HG03196 (cell line): ENCODE results near the gene USP17L15.
"Not testable (repeated sequence)": the region's sequence is repeated elsewhere in the genome, so short reads cannot be mapped to it uniquely, and the experiment has no call there.

ENCODE experiments used
- ATAC-seq: cut with Tn5 transposase; IDR thresholded peaks from one replicate; pipeline ENCODE4 v1.9.1; 2021; ENCODE audit not compliant: unreplicated experiment

Gene USP17L15

GRCh38 chr4:9234085-9234484 is at the start of gene USP17L15:
USP17L15 (plus strand) TSS chr4:9234385; CDS start chr4:9234385, 0 bp downstream.
- not testable (repeated sequence) for ATAC-seq

- not testable (repeated sequence) for ATAC-seq
Observed at GRCh38 chr4:9210357-9210756, 23.8 kb upstream of the USP17L15 start, which contains the start of gene USP17L10. USP17L10 (plus strand) TSS chr4:9210657; CDS start chr4:9210657, 0 bp downstream.

- not testable (repeated sequence) for ATAC-seq
Observed at GRCh38 chr4:9214701-9215100, 19.5 kb upstream of the USP17L15 start.

GRCh38 chr4:9215105-9215504 is 19.1 kb upstream of the USP17L15 start, which contains the start of gene USP17L11:
USP17L11 (plus strand) TSS chr4:9215405; CDS start chr4:9215405, 0 bp downstream.
- not testable (repeated sequence) for ATAC-seq

GRCh38 chr4:9219852-9220251 is 14.3 kb upstream of the USP17L15 start, which contains the start of gene USP17L12:
USP17L12 (plus strand) TSS chr4:9220152; CDS start chr4:9220152, 0 bp downstream.
- ATAC-seq, result not testable (repeated sequence)

- ATAC-seq, result not testable (repeated sequence)
Observed at GRCh38 chr4:9224596-9224995, 9.6 kb upstream of the USP17L15 start, which contains the start of gene USP17L13. USP17L13 (plus strand) TSS chr4:9224896; CDS start chr4:9224896, 0 bp downstream.

- not testable (repeated sequence) for ATAC-seq
Observed at GRCh38 chr4:9230249-9230648, 3.9 kb upstream of the USP17L15 start.

- not testable (repeated sequence) for ATAC-seq
Observed at GRCh38 chr4:9238461-9238860, 4.3 kb downstream of the USP17L15 start.

- not testable (repeated sequence) for ATAC-seq
Observed at GRCh38 chr4:9243579-9243978, 9.4 kb downstream of the USP17L15 start, which contains the start of gene USP17L17. USP17L17 (plus strand) TSS chr4:9243879; CDS start chr4:9243879, 0 bp downstream.

- not testable (repeated sequence) for ATAC-seq
Observed at GRCh38 chr4:9247953-9248680, 13.9 kb downstream of the USP17L15 start, which contains the start of gene USP17L18. USP17L18 (plus strand) TSS chr4:9248630; CDS start chr4:9248630, 0 bp downstream.

- not testable (repeated sequence) for ATAC-seq
Observed at GRCh38 chr4:9253078-9253477, 18.9 kb downstream of the USP17L15 start, which contains the start of gene USP17L19. USP17L19 (plus strand) TSS chr4:9253378; CDS start chr4:9253378, 0 bp downstream.

- not testable (repeated sequence) for ATAC-seq
Observed at GRCh38 chr4:9257824-9258223, 23.6 kb downstream of the USP17L15 start, which contains the start of gene USP17L20. USP17L20 (plus strand) TSS chr4:9258124; CDS start chr4:9258124, 0 bp downstream.

- not testable (repeated sequence) for ATAC-seq
Observed at GRCh38 chr4:9262572-9262971, 28.4 kb downstream of the USP17L15 start, which contains the start of gene USP17L21. USP17L21 (plus strand) TSS chr4:9262872; CDS start chr4:9262872, 0 bp downstream.

- ATAC-seq, result not testable (repeated sequence)
Observed at GRCh38 chr4:9267319-9267718, 33.1 kb downstream of the USP17L15 start, which contains the start of gene USP17L22. USP17L22 (plus strand) TSS chr4:9267619; CDS start chr4:9267619, 0 bp downstream.

- ATAC-seq, result not testable (repeated sequence)
Observed at GRCh38 chr4:9271719-9272118, 37.5 kb downstream of the USP17L15 start.
